Testis (tissue), 3 donors: ENCODE results near the gene PLCB1. TPM values are rescaled to one million over a fixed set of nuclear protein-coding genes. Genes with fewer than 3 reads are reported as not detected.

Source experiments
- DNase-seq: peaks from one replicate; pipeline ENCODE4 v3.0.0-alpha.2; 2019
- H3K27ac ChIP-seq, 2 donors: fragments of 200-600 bp; sonication (generic); one replicate each; pipeline ENCODE4 v1.5.1; 2019
- H3K27me3 ChIP-seq: fragments of 200-600 bp; sonication (generic); one replicate; pipeline ENCODE4 v1.5.1; 2019
- H3K36me3 ChIP-seq: fragments of 200-600 bp; sonication (generic); one replicate; pipeline ENCODE4 v1.5.1; 2017; ENCODE audit warnings: low read depth; ENCODE audit errors: missing control alignments
- H3K4me1 ChIP-seq: fragments of 200-600 bp; sonication (generic); one replicate; pipeline ENCODE4 v1.5.1; 2019
- H3K4me3 ChIP-seq, 2 donors: fragments of 200-600 bp; sonication (generic); one replicate each; pipeline ENCODE4 v1.5.1; 2017 to 2019
- H3K9me3 ChIP-seq: fragments of 200-600 bp; sonication (generic); one replicate; pipeline ENCODE4 v1.5.1; 2017
- POLR2A ChIP-seq: fragments of 450-650 bp; IDR thresholded peaks from one replicate; pipeline ENCODE4 v1.6.1; 2017; ENCODE audit warnings: antibody characterized with exemption, mild to moderate bottlenecking, moderate library complexity
- WGBS, 2 donors: methylation state at CpG; one replicate each; pipeline ENCODE4 v1.1.5; 2018; 5-methylcytosine and 5-hydroxymethylcytosine counted together
- intact Hi-C: fragments of 100-400 bp; cut with DNase I; formaldehyde crosslinking; loops from one replicate; pipeline ENCODE4 v1.15.1; 2023; ENCODE audit warnings: low total_unique reads
- polyA plus RNA-seq: library from polyadenylated mRNA; stranded (reverse); fragments of 350-450 nt; fragmentation: Illumina TruSeq; extraction: RNeasy Lipid Tissue Mini Kit (QIAGEN cat#74804); gene quantifications from one replicate; pipeline ENCODE4 v1.2.3, GENCODE V29; 2014; ENCODE audit warnings: low read depth, low replicate concordance; ENCODE audit not compliant: insufficient read depth
- total RNA-seq, 2 donors: library from RNA; depleted of rRNA; stranded (reverse); fragments of >200 nt; gene quantifications; one replicate each; pipeline ENCODE4 v1.2.3, GENCODE V29; 2016
- TF ChIP-seq, protein P1 (sequence below), 3 experiments: fragments of 450-650 bp in 2 of 3; fragments of 200-600 bp in 1 of 3; sonication (generic) in 1 of 3; IDR thresholded peaks; one replicate each; pipeline ENCODE4 v1.5.1; 2016 to 2019; ENCODE audit warnings: antibody characterized with exemption in 3 of 3, mild to moderate bottlenecking in 2 of 3, moderate library complexity in 1 of 3

The PLCB1 gene
- total and polyA plus RNA-seq, 3 donors from 2014 or later = 3.1 to 9.8 (median 8.2) TPM

DNA sequence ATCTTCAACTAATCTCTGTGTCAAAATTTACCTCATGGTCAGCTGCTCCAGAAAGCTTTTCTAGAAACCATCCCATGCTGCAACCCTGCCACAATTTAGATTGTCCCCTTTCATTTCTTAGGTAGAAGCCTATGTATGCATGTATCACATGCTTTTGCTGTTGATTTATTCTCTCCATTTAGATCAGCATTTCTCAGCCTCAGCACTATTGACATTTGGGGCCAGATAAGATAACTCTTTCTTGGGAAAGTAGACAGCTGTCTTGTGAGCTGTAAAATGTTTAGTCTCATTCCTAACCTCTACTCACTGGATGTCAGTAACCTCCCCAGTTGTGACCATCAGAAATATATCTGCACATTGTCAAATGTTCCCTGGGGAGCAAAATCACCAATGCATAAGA, 99.0 kb downstream of the PLCB1 start:
- H3K36me3 ChIP-seq = no peaks in the 10 kb centered on the region
- intact Hi-C loops = no loop called here
- H3K27ac ChIP-seq = no peak overlapping the region
- no peak for DNase-seq
- no peaks in the 10 kb centered on the region for H3K27me3 ChIP-seq
- no peaks in the 10 kb centered on the region for H3K4me1 ChIP-seq
- H3K4me3 ChIP-seq = no peak overlapping the region
- no peak for TF ChIP-seq POLR2A
- H3K9me3 ChIP-seq = no peaks in the 10 kb centered on the region

DNA sequence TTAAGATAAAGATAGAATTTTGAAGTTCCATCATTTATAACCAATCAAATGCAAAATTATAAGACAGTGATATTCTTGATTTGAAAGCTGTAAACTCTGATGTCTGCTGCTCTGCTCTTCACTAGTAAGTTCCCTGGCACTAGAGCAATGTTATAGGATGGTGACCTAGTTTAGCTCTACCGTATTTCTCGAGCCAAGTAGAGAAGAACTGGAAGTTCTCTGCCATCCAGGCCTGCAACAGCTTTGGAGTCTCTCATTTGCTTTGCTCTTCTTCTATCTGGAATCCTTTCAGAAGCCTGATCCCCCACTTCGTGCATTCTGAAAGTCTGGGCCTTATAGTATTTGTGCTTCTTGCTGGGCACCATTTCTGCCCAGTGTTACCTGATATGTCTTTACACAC, 100.3 kb downstream of the PLCB1 start:
- Histone ChIP-seq H3K27ac (no peak overlapping the region), H3K27me3 (no peaks in the 10 kb centered on the region), H3K9me3 (no peaks in the 10 kb centered on the region), H3K36me3 (no peaks in the 10 kb centered on the region), H3K4me1 (no peaks in the 10 kb centered on the region), H3K4me3 (no peak overlapping the region)
- intact Hi-C loops = no loop called here
- no peak for DNase-seq
- TF ChIP-seq, protein P1, sequence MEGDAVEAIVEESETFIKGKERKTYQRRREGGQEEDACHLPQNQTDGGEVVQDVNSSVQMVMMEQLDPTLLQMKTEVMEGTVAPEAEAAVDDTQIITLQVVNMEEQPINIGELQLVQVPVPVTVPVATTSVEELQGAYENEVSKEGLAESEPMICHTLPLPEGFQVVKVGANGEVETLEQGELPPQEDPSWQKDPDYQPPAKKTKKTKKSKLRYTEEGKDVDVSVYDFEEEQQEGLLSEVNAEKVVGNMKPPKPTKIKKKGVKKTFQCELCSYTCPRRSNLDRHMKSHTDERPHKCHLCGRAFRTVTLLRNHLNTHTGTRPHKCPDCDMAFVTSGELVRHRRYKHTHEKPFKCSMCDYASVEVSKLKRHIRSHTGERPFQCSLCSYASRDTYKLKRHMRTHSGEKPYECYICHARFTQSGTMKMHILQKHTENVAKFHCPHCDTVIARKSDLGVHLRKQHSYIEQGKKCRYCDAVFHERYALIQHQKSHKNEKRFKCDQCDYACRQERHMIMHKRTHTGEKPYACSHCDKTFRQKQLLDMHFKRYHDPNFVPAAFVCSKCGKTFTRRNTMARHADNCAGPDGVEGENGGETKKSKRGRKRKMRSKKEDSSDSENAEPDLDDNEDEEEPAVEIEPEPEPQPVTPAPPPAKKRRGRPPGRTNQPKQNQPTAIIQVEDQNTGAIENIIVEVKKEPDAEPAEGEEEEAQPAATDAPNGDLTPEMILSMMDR (IDR thresholded peaks at IDR 0.05) = no peak
- no peak for TF ChIP-seq POLR2A
- 51 to 63% methylated on average over 3 of the region's 3 CpGs for WGBS, 2 donors

DNA sequence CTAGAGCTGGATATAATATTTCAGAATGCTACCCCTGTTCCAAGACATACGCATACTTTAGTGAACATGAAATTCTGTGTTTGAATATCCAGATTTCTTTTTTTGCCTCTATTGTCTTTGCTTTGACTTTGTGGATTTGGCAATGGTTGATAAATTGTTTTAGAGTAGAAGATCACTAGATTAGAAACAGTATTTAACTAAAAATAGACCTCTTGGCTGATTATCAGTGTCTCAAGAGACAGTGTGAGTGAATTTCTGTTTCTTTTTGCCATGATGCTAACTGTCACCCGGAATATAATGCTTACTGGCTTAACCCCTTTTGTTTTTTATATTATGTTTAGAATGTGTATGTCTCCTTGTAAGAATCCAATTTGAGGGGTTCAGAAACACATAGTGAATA, 102.5 kb downstream of the PLCB1 start:
- Histone ChIP-seq H3K27me3 (no peaks in the 10 kb centered on the region), H3K36me3 (no peaks in the 10 kb centered on the region), H3K4me1 (no peaks in the 10 kb centered on the region), H3K27ac (no peak overlapping the region), H3K9me3 (no peaks in the 10 kb centered on the region), H3K4me3 (no peak overlapping the region)
- intact Hi-C loops = no loop called here
- DNase-seq = no peak
- TF ChIP-seq, protein P1 (IDR thresholded peaks at IDR 0.05) = no peak
- TF ChIP-seq POLR2A = no peak
- WGBS, 2 donors = 64 to 68% methylated on average over 2 of the region's 2 CpGs

DNA sequence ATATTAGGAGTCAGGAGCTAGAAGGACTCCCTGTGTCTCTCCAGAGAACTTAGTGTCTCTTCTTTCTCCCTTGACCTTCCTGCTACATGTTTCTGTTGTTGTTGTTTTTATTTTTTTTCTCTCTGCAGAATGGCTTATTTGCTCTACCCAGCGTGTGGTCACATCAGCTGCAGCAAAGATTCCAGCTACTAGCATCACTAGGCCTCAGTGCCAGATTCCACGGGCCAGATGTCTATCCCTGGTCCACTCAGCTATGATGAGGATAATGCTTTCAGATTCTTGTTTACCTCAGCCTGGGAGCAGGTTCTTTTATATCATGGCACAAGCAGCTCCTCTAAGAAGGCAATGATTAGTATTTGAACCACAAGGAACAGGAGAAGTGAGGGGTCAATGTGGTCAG, 110.0 kb downstream of the PLCB1 start:
- no peak overlapping the region for H3K27ac ChIP-seq
- DNase-seq = no peak
- no peaks in the 10 kb centered on the region for H3K36me3 ChIP-seq
- intact Hi-C loops = no loop called here
- no peaks in the 10 kb centered on the region for H3K4me1 ChIP-seq
- no peaks in the 10 kb centered on the region for H3K27me3 ChIP-seq
- H3K4me3 ChIP-seq = no peak overlapping the region
- no peaks in the 10 kb centered on the region for H3K9me3 ChIP-seq
- TF ChIP-seq, protein P1 (IDR thresholded peaks at IDR 0.05) = no peak
- TF ChIP-seq POLR2A = no peak
- WGBS, 2 donors = 57 to 65% methylated on average over 2 of the region's 2 CpGs

DNA sequence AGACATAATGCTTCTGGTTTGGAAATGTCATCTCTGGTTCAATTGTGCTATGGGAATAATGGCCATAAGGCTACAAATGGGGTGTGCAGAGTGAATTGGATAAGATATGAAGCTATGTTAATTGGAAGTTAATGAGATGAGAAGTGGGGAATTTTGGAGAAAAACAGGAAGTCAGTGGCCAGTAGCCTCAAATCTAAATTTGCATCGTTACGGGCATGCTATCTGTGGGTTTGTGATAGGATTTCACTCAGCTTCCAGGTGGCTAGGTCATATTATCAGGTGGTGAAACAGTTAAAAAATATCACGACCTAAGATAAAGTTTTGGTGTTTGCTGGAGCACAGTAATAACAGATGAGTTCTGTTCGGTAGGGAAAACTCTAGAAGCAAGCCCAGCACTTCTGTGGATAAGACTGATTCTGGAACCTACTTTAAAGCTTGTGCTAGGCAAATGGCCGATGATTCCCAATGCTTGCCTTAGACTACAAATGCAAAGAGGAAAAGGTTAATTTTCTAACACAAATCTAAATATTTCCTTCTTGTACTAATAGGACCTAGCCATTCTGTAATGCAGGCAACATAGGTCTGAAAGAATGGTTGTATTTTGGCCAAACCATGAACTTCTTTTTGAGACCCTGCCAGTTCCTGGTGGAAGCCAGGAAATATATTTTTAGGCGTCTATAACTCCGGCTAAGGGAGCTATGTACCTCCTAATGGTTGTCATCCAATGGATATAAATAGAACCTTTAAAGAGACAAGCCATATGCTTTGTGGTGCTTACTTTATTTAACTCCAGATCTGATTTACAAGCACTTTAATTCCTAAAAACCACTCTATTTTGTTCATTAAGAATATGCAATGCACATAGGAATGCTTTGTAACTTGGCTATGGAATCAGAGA, 111.0 kb downstream of the PLCB1 start:
- no peak overlapping the region for H3K27ac ChIP-seq
- no peak for DNase-seq

More for the DNA sequence above, 111.0 kb downstream of the PLCB1 start:
- H3K4me3 ChIP-seq = no peak overlapping the region
- 50 to 57% methylated on average over 7 of the region's 7 CpGs for WGBS, 2 donors
- H3K27me3 ChIP-seq = no peaks in the 10 kb centered on the region
- no peaks in the 10 kb centered on the region for H3K36me3 ChIP-seq
- TF ChIP-seq, protein P1 (IDR thresholded peaks at IDR 0.05) = no peak
- no peak for TF ChIP-seq POLR2A
- intact Hi-C loops = no loop called here
- no peaks in the 10 kb centered on the region for H3K4me1 ChIP-seq
- H3K9me3 ChIP-seq = no peaks in the 10 kb centered on the region
